Ishikawa (cell line): ENCODE results near the gene ZNF318.

Experiments
- CEBPB ChIP-seq: IDR thresholded peaks from 2 replicates; pipeline ENCODE4 v1.6.1; 2012
- CREB1 ChIP-seq: IDR thresholded peaks from 2 replicates; pipeline ENCODE4 v1.6.1; 2012; ENCODE audit warnings: low read depth
- EGR1 ChIP-seq: IDR thresholded peaks from 2 replicates; pipeline ENCODE4 v1.6.1; 2012
- EP300 ChIP-seq: IDR thresholded peaks from 2 replicates; pipeline ENCODE4 v1.6.1; 2012; ENCODE audit warnings: borderline replicate concordance
- FOXM1 ChIP-seq: IDR thresholded peaks from 2 replicates; pipeline ENCODE4 v1.6.1; 2012; ENCODE audit warnings: low read depth, borderline replicate concordance
- MAX ChIP-seq: IDR thresholded peaks from 2 replicates; pipeline ENCODE4 v1.6.1; 2012
- NFIC ChIP-seq: IDR thresholded peaks from 2 replicates; pipeline ENCODE4 v1.6.1; 2012
- RAD21 ChIP-seq: IDR thresholded peaks from 2 replicates; pipeline ENCODE4 v1.6.1; 2012; ENCODE audit warnings: low read depth
- REST ChIP-seq: IDR thresholded peaks from 2 replicates; pipeline ENCODE4 v1.6.1; 2012; ENCODE audit warnings: low read depth, mild to moderate bottlenecking
- TAF1 ChIP-seq: IDR thresholded peaks from 2 replicates; pipeline ENCODE4 v1.6.1; 2012; ENCODE audit warnings: low read depth, mild to moderate bottlenecking
- TCF12 ChIP-seq: IDR thresholded peaks from 2 replicates; pipeline ENCODE4 v1.6.1; 2012; ENCODE audit warnings: low read depth
- TEAD4 ChIP-seq: IDR thresholded peaks from 2 replicates; pipeline ENCODE4 v1.6.1; 2012
- USF1 ChIP-seq: IDR thresholded peaks from 2 replicates; pipeline ENCODE4 v1.6.1; 2012
- YY1 ChIP-seq: IDR thresholded peaks from 2 replicates; pipeline ENCODE4 v1.6.1; 2012; ENCODE audit warnings: low read depth
- ZBTB7A ChIP-seq: IDR thresholded peaks from 2 replicates; pipeline ENCODE4 v1.6.1; 2012; ENCODE audit warnings: low read depth

The ZNF318 gene

GRCh38 chr6:43347021-43347420 lies 22.4 kb downstream of the ZNF318 start:
- no peak for TF ChIP-seq NFIC
- no peak for TF ChIP-seq CEBPB
- TF ChIP-seq EP300: no peak
- TF ChIP-seq CREB1: no peak
- no peak for TF ChIP-seq ZBTB7A
- no peak for TF ChIP-seq TEAD4
- no peak for TF ChIP-seq REST

DNA sequence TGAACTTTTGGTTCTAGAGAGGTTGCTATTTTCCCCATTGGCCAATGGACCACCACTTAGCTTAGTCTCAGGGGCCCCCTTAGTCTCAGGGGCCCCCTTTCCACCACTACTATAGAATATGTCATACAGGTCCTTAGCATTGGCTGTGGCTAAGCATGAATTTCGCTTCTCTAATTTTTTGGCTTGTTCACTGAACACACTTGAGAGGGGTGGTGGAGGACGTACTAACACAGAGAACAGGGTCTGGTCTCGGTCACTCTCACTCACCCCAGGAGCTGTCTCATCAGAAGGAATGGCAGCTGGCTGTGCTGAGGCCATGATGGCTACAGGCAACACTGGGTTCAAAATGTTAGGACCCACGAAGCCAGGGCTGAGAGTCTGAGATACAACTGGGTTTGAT lies 30.3 kb downstream of the ZNF318 start:
- TF ChIP-seq REST (no peak), YY1 (no peak), ZBTB7A (no peak), TCF12 (no peak), NFIC (no peak), EP300 (no peak), USF1 (no peak), FOXM1 (no peak), MAX (no peak), CREB1 (no peak), EGR1 (no peak), RAD21 (no peak), TAF1 (no peak), TEAD4 (no peak), CEBPB (no peak)

- TF ChIP-seq CREB1 (no peak), REST (no peak), NFIC (no peak), TEAD4 (no peak), FOXM1 (no peak), USF1 (no peak), MAX (no peak), EP300 (no peak), TCF12 (no peak), TAF1 (no peak), YY1 (no peak), CEBPB (no peak), ZBTB7A (no peak), RAD21 (no peak), EGR1 (no peak)
Observed at GRCh38 chr6:43338243-43338642, 31.2 kb downstream of the ZNF318 start.

- TF ChIP-seq TCF12 (no peak), TEAD4 (no peak), TAF1 (no peak), ZBTB7A (no peak), NFIC (no peak), EGR1 (no peak), USF1 (no peak), RAD21 (no peak), YY1 (no peak), FOXM1 (no peak), MAX (no peak), REST (no peak), CEBPB (no peak), CREB1 (no peak)
Observed at GRCh38 chr6:43336382-43336781, 33.1 kb downstream of the ZNF318 start.
